ENCODE results near the gene LBP. TPM values are rescaled to one million over a fixed set of nuclear protein-coding genes. Genes with fewer than 3 reads are reported as not detected.

Gene LBP
- polyA plus RNA-seq, 1 donor from 2014 or later, result not detected

GRCh38 chr20:38357653-38358207 lies 11.4 kb downstream of the LBP start:
- TF ChIP-seq EP300 (conservative IDR thresholded peaks at IDR 0.05; ENCODE audit: poor library complexity, severe bottlenecking) (no peak), MXI1 (conservative IDR thresholded peaks at IDR 0.05; ENCODE audit: poor library complexity, severe bottlenecking) (no peak), REST (IDR thresholded peaks at IDR 0.05; ENCODE audit: borderline replicate concordance) (no peak), SMC3 (conservative IDR thresholded peaks at IDR 0.05; ENCODE audit: poor library complexity) (no peak)
- Histone ChIP-seq H3F3A (ENCODE audit: insufficient read depth, low read length, poor library complexity, severe bottlenecking) (no peaks in the 10 kb centered on the region), H3K27ac (ENCODE audit: low read length) (no peak overlapping the region), H2AFZ (ENCODE audit: low read depth, low read length) (no peak overlapping the region), H4K20me1 (ENCODE audit: insufficient read depth) (no peaks in the 10 kb centered on the region), H3K9me2 (ENCODE audit: insufficient read depth, low read length) (no peaks in the 10 kb centered on the region), H3K4me2 (ENCODE audit: low read length) (no peak overlapping the region), H3K27me3 (ENCODE audit: insufficient read depth, low read depth, low read length) (no peaks in the 10 kb centered on the region), H3K4me3 (ENCODE audit: low read length) (no peak overlapping the region), H3K9me3 (ENCODE audit: low read length) (no peaks in the 10 kb centered on the region), H3K36me3 (ENCODE audit: insufficient read depth, low read length) (no peaks in the 10 kb centered on the region), H3K79me2 (replicated peaks; ENCODE audit: insufficient read depth, low read length) (no peaks in the 10 kb centered on the region), H3K9ac (ENCODE audit: low read length) (no peak overlapping the region)

GRCh38 chr20:38358556-38358955 lies 12.3 kb downstream of the LBP start:
- Histone ChIP-seq H3K4me3 (ENCODE audit: low read length) (no peak overlapping the region), H3K9ac (ENCODE audit: low read length) (no peak overlapping the region), H2AFZ (ENCODE audit: low read depth, low read length) (no peak overlapping the region), H3K9me2 (ENCODE audit: insufficient read depth, low read length) (no peaks in the 10 kb centered on the region), H4K20me1 (ENCODE audit: insufficient read depth) (no peaks in the 10 kb centered on the region), H3K9me3 (ENCODE audit: low read length) (no peaks in the 10 kb centered on the region), H3K79me2 (replicated peaks; ENCODE audit: insufficient read depth, low read length) (no peaks in the 10 kb centered on the region), H3F3A (ENCODE audit: insufficient read depth, low read length, poor library complexity, severe bottlenecking) (no peaks in the 10 kb centered on the region), H3K27ac (ENCODE audit: low read length) (no peak overlapping the region), H3K4me2 (ENCODE audit: low read length) (no peak overlapping the region), H3K36me3 (ENCODE audit: insufficient read depth, low read length) (no peaks in the 10 kb centered on the region), H3K27me3 (ENCODE audit: insufficient read depth, low read depth, low read length) (no peaks in the 10 kb centered on the region)
- TF ChIP-seq CTCF (IDR thresholded peaks at IDR 0.05; ENCODE audit: poor library complexity, severe bottlenecking), result no peak
- no peak for TF ChIP-seq SMC3 (conservative IDR thresholded peaks at IDR 0.05; ENCODE audit: poor library complexity)
- TF ChIP-seq EP300 (conservative IDR thresholded peaks at IDR 0.05; ENCODE audit: poor library complexity, severe bottlenecking), result no peak
- TF ChIP-seq RAD21 (conservative IDR thresholded peaks at IDR 0.05), result no peak
- TF ChIP-seq REST (IDR thresholded peaks at IDR 0.05; ENCODE audit: borderline replicate concordance), result no peak
- TF ChIP-seq POLR2AphosphoS5 (IDR thresholded peaks at IDR 0.05), result no peak
- no peak for TF ChIP-seq EZH2 (IDR thresholded peaks at IDR 0.05; ENCODE audit: borderline replicate concordance, insufficient read depth, low read length, poor library complexity, severe bottlenecking)
- no peak for TF ChIP-seq MXI1 (conservative IDR thresholded peaks at IDR 0.05; ENCODE audit: poor library complexity, severe bottlenecking)
- TF ChIP-seq TAF1 (IDR thresholded peaks at IDR 0.05; ENCODE audit: low read depth), result no peak

Data from neural cell (in vitro differentiated cells).